ENCODE measurements around the gene SCUBE3. TPM values are rescaled to one million over a fixed set of nuclear protein-coding genes. Genes with fewer than 3 reads are reported as not detected.

Gene SCUBE3
- total and polyA plus RNA-seq, 2 of the 8 experiments (the other 6 are each of a cell fraction or from before 2014, with no cell fraction given) = 0.80 to 1.0 TPM

DNA sequence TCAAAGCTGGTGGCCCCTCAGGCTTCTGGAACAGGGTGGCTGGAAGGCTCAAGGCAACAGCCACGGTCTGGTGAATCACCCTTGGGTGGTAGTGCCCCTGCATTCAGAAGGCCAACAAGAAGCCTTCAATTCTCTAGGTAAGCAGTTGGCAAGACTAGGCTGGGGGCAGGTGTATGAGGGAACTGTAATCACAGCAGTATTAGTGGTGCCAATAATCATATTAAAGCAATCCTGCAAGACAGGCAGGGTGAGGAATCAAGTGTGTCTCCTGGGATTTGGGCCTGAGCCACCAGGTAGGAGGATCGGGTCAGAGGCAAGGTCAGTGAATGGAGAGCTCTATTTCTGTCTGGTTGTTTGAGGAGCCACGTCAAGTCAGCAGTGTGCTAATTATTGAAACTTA, 24.9 kb upstream of the SCUBE3 start (continued):
- TF ChIP-seq, protein P1, sequence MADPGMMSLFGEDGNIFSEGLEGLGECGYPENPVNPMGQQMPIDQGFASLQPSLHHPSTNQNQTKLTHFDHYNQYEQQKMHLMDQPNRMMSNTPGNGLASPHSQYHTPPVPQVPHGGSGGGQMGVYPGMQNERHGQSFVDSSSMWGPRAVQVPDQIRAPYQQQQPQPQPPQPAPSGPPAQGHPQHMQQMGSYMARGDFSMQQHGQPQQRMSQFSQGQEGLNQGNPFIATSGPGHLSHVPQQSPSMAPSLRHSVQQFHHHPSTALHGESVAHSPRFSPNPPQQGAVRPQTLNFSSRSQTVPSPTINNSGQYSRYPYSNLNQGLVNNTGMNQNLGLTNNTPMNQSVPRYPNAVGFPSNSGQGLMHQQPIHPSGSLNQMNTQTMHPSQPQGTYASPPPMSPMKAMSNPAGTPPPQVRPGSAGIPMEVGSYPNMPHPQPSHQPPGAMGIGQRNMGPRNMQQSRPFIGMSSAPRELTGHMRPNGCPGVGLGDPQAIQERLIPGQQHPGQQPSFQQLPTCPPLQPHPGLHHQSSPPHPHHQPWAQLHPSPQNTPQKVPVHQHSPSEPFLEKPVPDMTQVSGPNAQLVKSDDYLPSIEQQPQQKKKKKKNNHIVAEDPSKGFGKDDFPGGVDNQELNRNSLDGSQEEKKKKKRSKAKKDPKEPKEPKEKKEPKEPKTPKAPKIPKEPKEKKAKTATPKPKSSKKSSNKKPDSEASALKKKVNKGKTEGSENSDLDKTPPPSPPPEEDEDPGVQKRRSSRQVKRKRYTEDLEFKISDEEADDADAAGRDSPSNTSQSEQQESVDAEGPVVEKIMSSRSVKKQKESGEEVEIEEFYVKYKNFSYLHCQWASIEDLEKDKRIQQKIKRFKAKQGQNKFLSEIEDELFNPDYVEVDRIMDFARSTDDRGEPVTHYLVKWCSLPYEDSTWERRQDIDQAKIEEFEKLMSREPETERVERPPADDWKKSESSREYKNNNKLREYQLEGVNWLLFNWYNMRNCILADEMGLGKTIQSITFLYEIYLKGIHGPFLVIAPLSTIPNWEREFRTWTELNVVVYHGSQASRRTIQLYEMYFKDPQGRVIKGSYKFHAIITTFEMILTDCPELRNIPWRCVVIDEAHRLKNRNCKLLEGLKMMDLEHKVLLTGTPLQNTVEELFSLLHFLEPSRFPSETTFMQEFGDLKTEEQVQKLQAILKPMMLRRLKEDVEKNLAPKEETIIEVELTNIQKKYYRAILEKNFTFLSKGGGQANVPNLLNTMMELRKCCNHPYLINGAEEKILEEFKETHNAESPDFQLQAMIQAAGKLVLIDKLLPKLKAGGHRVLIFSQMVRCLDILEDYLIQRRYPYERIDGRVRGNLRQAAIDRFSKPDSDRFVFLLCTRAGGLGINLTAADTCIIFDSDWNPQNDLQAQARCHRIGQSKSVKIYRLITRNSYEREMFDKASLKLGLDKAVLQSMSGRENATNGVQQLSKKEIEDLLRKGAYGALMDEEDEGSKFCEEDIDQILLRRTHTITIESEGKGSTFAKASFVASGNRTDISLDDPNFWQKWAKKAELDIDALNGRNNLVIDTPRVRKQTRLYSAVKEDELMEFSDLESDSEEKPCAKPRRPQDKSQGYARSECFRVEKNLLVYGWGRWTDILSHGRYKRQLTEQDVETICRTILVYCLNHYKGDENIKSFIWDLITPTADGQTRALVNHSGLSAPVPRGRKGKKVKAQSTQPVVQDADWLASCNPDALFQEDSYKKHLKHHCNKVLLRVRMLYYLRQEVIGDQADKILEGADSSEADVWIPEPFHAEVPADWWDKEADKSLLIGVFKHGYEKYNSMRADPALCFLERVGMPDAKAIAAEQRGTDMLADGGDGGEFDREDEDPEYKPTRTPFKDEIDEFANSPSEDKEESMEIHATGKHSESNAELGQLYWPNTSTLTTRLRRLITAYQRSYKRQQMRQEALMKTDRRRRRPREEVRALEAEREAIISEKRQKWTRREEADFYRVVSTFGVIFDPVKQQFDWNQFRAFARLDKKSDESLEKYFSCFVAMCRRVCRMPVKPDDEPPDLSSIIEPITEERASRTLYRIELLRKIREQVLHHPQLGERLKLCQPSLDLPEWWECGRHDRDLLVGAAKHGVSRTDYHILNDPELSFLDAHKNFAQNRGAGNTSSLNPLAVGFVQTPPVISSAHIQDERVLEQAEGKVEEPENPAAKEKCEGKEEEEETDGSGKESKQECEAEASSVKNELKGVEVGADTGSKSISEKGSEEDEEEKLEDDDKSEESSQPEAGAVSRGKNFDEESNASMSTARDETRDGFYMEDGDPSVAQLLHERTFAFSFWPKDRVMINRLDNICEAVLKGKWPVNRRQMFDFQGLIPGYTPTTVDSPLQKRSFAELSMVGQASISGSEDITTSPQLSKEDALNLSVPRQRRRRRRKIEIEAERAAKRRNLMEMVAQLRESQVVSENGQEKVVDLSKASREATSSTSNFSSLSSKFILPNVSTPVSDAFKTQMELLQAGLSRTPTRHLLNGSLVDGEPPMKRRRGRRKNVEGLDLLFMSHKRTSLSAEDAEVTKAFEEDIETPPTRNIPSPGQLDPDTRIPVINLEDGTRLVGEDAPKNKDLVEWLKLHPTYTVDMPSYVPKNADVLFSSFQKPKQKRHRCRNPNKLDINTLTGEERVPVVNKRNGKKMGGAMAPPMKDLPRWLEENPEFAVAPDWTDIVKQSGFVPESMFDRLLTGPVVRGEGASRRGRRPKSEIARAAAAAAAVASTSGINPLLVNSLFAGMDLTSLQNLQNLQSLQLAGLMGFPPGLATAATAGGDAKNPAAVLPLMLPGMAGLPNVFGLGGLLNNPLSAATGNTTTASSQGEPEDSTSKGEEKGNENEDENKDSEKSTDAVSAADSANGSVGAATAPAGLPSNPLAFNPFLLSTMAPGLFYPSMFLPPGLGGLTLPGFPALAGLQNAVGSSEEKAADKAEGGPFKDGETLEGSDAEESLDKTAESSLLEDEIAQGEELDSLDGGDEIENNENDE (IDR thresholded peaks at IDR 0.05; ENCODE audit: insufficient replicate concordance, low read length) = no peak
- TF ChIP-seq CTBP2 (IDR thresholded peaks at IDR 0.05; ENCODE audit: borderline replicate concordance, insufficient read depth, insufficient read length, low read length) (no peak), PHF8 (conservative IDR thresholded peaks at IDR 0.05; ENCODE audit: low read depth, low read length) (no peak), CREB1 (IDR thresholded peaks at IDR 0.05) (no peak), SP2 (IDR thresholded peaks at IDR 0.05; ENCODE audit: low read length) (no peak), BCL11A (IDR thresholded peaks at IDR 0.05; ENCODE audit: low read depth in 2 of 2, low read length in 2 of 2) (no peak)

Data from H1 (cell line).